ENCODE results near the gene SOX5. TPM values are rescaled to one million over a fixed set of nuclear protein-coding genes. Genes with fewer than 3 reads are reported as not detected.
A peak's percentile ranks its signal among the peaks of the same experiment; 100 is the strongest.

Gene SOX5
- total and polyA plus RNA-seq, 9 of the 15 experiments (the other 6 are each of a cell fraction or from before 2014, with no cell fraction given) = 8.3 to 16.5 (median 11.9) TPM

- ChIA-PET POLR2A (interaction anchor here (1.6 kb wide), 1 partner anchor 16 kb away, joined by 4 read pairs; no protein-coding TSS in a partner anchor), CTCF (ENCODE audit: low intra/inter-chr PET ratio) (no interaction called here)
- no peak for ATAC-seq
- H3K27ac ChIP-seq (ENCODE audit: extremely low read depth, low read depth, low read length) = no peak overlapping the region
- no peak overlapping the region for H3K9ac ChIP-seq (ENCODE audit: insufficient read depth in 1 of 2, low read depth in 2 of 2, low read length in 2 of 2)
- TF ChIP-seq RBFOX2 (IDR thresholded peaks at IDR 0.05; ENCODE audit: low read depth, low read length) (no peak), ZFP36 (IDR thresholded peaks at IDR 0.05; ENCODE audit: low read depth, low read length, partially characterized antibody) (peak; percentile 39), TFAP4 (CRISPR knock-in tag; IDR thresholded peaks at IDR 0.05; ENCODE audit: borderline replicate concordance) (no peak), RNF2 (IDR thresholded peaks at IDR 0.05) (no peak), KDM1A (IDR thresholded peaks at IDR 0.05) (peak in 1 of 2 experiments; percentile 56; a peak in 2 of 4 replicates), RBM25 (IDR thresholded peaks at IDR 0.05; ENCODE audit: low read depth, low read length, severe bottlenecking) (peak; percentile 91), BCOR (IDR thresholded peaks at IDR 0.05) (peak; percentile 57; the same call in 1 of the 2 replicates), TGIF2 (CRISPR knock-in tag; IDR thresholded peaks at IDR 0.05) (no peak), SRSF7 (optimal IDR thresholded peaks at IDR 0.05; ENCODE audit: low read depth, low read length) (no peak), MCM5 (IDR thresholded peaks at IDR 0.05; ENCODE audit: low read depth) (no peak)
- H3K9me1 ChIP-seq (ENCODE audit: control insufficient read depth, insufficient read depth, low read length) = no peaks in the 10 kb centered on the region
- no peak overlapping the region for H3K4me3 ChIP-seq
- H3K9me3 ChIP-seq (replicated peaks; ENCODE audit: control insufficient read depth, insufficient read depth, low read depth, low read length) = no peaks in the 10 kb centered on the region
- 44% methylated on average over 2 of the region's 2 CpGs for WGBS (ENCODE audit: insufficient coverage, low coverage, missing lambda C conversion rate)
- intact Hi-C loops (cut with micrococcal nuclease) (no loop called here), in situ Hi-C loops (cut with MboI) (no loop called here)
- no peak for FAIRE-seq
- no peaks in the 10 kb centered on the region for H3K36me3 ChIP-seq (ENCODE audit: control insufficient read depth, insufficient read depth, low read length)
- H3K4me2 ChIP-seq (ENCODE audit: insufficient read depth, low read length) = no peak overlapping the region
- no peaks in the 10 kb centered on the region for H3K27me3 ChIP-seq (ENCODE audit: control insufficient read depth in 2 of 2, insufficient read depth in 2 of 2, low read length in 2 of 2)
- no peaks in the 10 kb centered on the region for H4K20me1 ChIP-seq (replicated peaks; ENCODE audit: control insufficient read depth, insufficient read depth, low read length)
- no peaks in the 10 kb centered on the region for H3K4me1 ChIP-seq (replicated peaks in 1 of 2; ENCODE audit: control insufficient read depth in 2 of 2, insufficient read depth in 2 of 2, low read length in 2 of 2)
- H2AFZ ChIP-seq (ENCODE audit: low read depth, low read length) = no peak overlapping the region
- H3K79me2 ChIP-seq (ENCODE audit: control insufficient read depth, insufficient read depth, low read length) = no peaks in the 10 kb centered on the region
- no TSS peak for BruUV-seq (replicated peaks)
- DNase-seq (ENCODE audit: extremely low read depth in 1 of 4, low spot score in 3 of 4) = no peak
Observed at GRCh38 chr12:23931176-23931575, 18.3 kb downstream of the SOX5 start.
